GM18861 (cell line): Measurements from ENCODE around the gene CENPP.

Experiments used
- ATAC-seq: cut with Tn5 transposase; IDR thresholded peaks from one replicate; pipeline ENCODE4 v1.9.1; 2021; ENCODE audit not compliant: unreplicated experiment

The CENPP gene

DNA sequence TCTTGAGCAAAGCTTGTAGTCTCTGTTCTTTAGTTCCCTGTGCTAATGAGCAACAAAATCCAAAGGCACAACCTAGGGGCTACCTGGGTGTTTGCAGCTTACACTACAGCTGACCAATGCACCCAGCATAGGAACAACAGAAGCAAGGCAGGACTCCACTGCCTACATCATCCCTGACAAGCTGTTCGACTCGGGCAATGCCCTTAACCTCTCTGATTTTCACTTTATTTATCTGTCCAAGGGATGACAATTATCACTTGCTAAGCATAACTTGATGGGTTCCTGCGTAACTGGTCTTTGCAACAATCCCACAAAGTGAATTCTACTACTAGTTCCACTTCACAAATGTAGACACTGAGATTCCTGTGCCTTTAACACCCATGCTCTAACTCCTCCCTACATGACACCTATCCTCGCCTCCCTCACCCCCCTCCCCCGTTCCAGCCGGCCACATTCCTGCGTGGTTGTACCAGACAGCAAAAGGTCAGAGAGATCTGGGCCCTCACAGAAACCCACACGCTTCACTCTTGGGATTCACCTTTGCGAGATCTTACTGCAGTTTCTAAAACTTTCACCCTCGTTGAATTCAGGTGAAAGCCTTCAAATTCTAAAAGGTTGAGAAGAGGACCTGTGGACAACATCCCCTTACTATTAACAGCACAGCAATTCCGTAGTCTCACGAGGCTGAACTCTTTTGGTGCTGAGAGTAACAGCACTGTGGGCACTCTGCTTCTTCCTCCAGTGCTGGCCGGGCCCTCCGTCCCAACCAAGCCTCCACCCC lies 343.2 kb downstream of the CENPP start:
- ATAC-seq = no peak

- ATAC-seq = no peak
These were observed 343.8 kb downstream of the CENPP start for GRCh38 chr9:92669527-92669889.
